Activated CD8-positive, alpha-beta memory T cell treated with anti-CD3 and anti-CD28 coated beads, Interleukin-2, amount 50 U/mL, for 24 hours (primary cell): ENCODE measurements around the gene ZC3H4.
"Not testable (repeated sequence)": the region's sequence is repeated elsewhere in the genome, so short reads cannot be mapped to it uniquely, and the experiment has no call there.

ENCODE experiments used
- DNase-seq: peaks from one replicate; pipeline ENCODE4 v3.0.0-alpha.2; 2020; ENCODE audit errors: extremely low read depth

Gene ZC3H4

DNA sequence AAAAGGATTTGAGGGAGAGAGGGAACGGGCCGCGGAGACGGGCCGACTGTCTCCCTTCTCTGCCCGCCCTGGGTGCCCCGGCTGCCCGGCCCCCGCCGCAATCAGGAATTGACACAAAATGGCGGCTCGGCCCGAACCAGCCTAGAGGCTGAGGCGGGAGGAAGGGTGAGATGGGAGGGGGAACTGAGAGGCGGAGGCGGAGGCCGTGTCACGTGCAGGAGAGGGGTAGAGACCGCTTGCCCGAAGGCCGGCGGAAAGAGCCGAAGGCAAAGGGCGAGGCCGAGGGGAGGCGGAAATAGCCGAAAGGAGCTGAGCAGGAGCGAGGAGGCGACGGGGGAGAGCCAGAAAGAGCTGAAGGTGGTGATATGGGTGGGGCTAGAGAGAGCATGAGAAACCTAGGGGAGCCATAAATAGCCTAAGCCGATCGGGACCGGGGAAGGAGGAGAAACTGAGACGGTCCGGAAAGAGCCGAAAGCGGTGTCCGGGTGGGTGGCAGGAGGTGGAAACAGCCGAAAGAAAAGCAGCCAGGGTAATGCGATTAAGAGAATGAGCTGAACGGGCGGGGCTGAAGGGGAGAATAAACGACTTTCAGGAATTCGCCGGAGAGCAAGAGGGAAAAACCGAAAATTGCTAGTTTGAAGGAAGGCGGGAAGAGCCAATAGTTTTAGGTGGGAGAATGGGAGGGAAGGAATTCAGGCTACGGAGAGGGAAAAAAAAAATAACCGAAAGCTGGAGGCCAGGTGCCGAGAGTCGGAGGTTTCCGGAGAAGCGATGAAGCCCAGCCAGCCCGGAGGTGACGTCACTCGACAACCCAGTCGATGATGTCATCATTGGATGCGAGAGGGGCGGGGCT, at the start of gene ZC3H4:
TSS of gene ZC3H4 (minus strand) at position 780 of the 853 bp plus-strand sequence. CDS start 1,192 bp downstream, outside the sequence.
- DNase-seq: peak; percentile 99

DNA sequence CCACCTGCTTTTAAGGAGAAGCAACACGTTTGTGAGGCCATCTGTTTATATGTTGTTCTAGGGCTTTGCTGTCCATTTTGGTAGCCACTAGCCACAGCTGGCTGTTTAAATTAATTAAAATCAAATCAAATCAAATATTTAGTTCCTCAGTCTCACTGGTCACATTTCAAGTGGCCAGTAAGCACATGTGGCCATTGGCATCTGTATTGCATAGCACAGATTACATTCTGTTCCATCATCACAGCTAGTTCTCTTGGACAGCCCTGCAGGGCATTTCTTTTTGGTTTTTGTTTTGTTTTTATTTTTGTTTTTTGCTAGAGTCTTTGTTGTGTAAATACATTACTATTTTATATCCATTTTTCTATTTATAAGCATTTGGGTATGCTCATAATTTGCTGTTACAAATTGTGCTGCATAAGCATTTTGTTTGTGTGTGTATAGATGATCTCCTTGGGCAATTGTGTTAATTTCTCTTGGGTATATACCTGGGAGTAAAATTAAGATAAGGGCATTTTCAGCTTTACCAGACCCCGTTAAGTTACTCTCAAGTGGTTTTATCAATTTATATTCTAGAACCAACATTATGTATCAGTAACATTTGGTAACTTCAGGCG, 48.4 kb upstream of the ZC3H4 start:
- no peak for DNase-seq

DNA sequence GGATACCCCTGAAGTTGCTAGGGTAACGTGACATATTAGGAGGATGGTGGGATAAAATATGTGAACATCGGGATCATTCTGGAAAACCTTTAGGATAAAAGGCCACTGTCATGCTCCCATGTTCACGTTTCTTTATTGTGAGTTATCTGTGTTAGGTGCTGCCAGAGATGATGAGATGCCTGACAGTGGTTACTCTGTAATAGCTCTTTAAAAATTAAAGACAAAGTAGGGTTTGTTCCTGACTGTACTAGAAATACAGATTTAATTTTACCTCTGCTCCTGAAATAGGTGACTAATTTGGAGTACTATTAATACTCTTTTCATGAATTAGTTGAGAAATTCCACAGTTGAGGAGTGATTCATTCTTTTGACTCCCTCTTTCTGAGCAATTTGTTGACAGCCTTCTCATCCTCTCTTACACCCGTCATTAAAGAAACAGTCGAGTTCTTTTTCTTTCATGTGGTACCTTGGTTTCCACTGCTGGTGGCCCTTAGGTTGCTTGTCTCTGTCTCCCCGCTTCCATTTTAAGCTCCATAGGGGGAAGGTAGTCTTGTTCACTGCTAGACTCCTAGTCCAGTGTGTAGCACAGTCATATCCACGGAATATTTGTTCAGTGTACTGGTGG, 45.4 kb upstream of the ZC3H4 start:
- DNase-seq: no peak

DNA sequence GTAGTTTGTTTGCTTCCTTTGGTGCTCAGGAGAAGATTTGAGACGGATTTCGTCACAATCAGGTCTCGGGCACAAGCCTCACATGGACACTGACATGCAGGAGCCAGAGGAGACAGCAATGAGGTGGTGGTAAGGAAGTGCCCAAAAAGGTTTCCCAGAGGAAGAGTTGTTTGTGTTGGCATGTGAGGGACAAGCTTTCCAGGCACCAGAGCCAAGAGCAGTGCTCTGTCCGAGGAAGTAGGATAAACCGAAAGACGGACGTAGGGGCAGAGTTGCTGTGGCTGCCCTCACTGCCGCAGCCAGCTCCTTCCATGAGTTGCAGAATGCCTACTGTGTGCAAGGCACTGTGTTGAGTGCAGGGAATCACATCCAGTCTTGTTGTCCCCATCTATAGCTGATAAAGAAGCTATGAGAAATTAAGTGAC, 44.8 kb upstream of the ZC3H4 start:
- no peak for DNase-seq

DNA sequence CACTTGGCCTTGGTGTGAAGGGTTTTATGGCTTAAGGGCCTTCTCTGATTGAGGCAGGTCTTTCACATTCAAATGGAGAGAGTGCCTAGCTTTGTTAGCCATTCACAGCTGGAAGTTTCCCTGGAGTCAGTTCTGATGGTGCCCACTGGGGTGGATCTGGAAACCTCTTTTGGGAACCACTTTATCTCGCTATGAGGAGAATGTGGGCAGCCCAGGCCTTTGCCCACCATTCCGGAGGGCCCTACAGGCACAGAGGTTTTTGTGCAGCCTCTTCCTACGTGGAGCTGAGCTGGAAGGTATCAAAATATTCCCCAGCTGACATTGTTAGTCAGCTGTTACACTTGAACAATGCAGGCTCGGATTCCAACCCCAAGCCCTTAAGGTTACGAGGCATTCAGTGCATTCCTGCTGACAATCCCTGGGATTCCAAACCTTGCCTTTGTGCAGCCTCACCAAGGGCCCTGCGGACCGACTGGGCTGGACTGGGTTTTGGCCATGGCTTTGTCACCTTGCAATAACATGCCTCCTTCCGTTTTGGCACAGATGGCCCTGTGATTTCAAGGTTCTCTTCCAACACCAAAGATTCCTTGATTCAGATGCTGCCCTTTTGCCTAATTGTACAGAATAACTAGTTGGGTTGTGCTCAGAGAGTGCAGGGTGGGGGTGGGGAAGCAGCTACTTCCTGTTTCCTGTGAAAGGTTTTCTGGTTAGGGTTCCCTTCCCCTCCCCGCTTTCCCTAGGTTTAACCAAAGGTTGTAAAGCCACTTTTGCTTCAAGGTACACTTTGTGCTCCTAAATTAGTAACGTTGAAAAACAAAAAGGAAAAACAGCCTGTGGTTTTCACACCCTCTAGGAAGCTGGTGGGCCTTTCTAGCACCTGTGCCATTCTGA, 44.1 kb upstream of the ZC3H4 start:
- no peak for DNase-seq

GRCh38 chr19:47156861-47157430, 43.4 kb upstream of the ZC3H4 start:
- DNase-seq: no peak

- no peak for DNase-seq
These were observed 41.6 kb upstream of the ZC3H4 start for GRCh38 chr19:47155148-47155547.

DNA sequence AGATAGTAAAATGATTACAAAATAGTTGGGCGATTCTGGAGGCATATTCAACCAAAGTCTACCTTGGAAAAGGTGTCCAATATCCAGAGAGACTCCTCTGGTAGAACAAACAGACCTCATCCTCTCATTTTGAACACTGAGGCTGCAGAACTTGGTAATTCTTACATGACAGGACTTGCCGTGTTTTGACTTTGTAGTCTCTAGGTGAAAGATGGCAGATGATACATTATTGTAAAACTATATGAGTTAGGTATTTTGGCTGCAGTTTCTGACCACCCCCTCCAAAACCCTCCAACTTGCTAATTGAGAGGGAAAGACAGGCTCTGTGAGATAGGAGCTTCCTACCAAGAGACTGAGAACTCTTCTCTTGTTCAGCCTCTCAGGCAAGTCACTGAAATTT, 39.7 kb upstream of the ZC3H4 start:
- DNase-seq: no peak

GRCh38 chr19:47152632-47153031, 39.1 kb upstream of the ZC3H4 start:
- DNase-seq: no peak

DNA sequence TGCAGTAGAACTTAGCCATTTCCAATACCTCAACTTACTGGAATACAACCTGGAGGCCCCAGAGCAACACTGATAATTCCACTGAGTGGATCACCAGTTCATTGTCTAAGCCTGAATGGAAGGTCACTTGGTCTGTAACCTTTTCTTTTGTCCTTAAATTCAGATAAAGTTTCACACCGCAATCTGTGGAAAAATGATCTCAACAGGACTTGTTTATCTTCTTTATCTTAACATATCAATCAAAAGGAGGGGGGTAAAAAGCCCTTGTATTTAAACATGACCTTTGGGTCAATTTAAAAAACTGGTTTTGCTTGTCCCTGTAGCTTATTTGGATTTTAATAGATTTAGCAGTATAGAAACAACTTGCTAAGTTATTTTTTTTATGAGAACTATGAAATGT, 38.6 kb upstream of the ZC3H4 start:
- DNase-seq: no peak

GRCh38 chr19:47151627-47152026, 38.1 kb upstream of the ZC3H4 start:
- DNase-seq: no peak

DNA sequence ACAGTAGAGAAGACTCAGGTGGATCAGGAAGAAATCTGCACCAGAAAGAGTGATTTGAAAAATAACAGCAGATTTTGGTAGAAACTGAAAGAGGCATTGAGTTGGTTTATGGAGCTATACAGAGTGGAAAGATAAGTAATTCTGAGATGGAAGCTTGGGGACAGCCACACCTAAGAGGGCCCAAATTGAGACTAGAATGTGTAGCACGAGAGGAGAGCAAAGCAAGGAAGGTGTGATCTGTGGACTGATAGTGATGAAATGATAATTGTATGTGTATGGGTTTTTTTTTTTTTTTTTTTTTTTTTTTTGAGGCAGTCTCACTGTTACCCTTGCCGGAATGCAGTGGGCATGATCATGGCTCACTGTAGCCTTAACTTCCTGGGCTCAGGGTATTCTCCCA, 33.3 kb upstream of the ZC3H4 start:
- no peak for DNase-seq

DNA sequence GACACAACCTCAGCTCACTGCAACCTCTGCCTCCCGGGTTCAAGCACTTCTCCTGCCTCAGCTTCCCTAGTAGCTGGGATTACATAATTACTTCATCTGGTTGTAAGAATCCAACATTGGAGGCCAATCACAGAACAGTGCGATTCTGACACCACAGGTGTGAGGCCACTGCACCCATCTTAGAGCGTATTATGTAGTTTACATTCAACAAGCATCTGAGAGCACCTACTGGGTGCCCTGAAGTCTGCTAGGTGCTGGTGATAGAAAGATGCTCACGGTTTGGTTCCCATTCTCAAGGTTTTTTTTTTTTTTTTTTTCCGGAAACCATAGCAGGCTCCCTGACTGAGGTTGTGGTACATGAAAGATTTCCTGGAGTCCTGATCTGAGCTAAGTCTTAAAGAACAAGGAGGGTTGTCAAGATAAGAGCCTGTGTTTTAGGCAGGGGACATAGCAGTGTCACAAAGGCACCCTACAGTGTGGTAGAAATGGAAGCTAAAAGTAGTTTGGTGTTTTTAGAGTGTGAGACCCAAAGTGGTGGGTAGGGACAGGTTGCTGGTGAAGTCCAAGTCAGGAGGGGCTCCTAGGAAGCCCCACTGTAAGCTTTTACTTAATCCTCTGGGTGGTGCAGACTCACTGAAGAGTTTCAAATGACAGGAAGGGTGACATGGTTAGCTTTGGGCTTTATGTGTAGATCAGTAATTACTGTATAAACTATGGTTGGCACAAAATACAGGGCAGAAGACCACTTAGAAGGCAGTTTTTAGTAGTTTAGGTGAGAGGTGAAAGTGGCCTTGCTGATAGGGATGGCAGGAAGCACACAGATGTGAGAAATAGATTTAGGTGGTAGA, 32.3 kb upstream of the ZC3H4 start:
- DNase-seq: no peak

- DNase-seq: no peak
These were observed 31.1 kb upstream of the ZC3H4 start for GRCh38 chr19:47144630-47145029.

GRCh38 chr19:47143322-47144073, 29.9 kb upstream of the ZC3H4 start:
- no peak for DNase-seq

GRCh38 chr19:47142779-47143178, 29.2 kb upstream of the ZC3H4 start:
- DNase-seq: no peak

DNA sequence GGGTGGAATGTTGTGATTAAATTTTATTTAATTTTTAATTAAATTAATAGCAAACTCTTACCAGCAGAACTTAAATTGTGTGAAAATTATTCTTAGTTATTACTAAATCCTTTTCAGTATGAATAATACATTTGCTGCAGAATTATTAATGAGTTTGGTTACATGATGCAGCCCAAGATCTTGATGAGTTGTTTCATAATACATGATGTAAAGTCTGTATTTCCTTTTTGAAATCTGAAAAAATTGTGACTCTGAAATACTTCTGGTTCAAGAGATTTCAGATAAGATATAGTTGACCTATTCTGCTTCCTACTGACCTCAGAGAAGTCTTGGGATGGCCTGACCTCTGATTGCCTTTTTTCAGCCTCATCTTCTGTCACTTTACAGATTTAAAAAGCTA, 28.1 kb upstream of the ZC3H4 start:
- no peak for DNase-seq

DNA sequence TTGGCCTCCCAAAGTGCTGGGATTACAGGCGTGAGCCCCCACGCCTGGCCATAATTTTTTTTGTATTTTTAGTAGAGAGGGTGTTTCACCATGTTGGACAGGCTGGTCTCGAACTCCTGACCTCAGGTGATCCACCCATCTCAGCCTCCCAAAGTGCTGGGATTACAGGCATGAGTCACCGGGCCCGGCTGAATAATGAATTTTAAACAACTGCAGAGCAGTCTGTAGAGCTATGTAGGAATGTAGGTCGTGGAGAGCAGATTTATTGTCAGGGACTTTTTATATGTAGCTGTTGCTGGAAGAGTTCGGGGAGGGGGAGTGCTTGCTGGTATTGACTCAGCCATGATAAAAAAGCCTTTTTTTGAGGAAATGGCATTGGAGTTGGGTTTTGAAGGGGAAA, 27.7 kb upstream of the ZC3H4 start:
- not testable (repeated sequence) for DNase-seq

DNA sequence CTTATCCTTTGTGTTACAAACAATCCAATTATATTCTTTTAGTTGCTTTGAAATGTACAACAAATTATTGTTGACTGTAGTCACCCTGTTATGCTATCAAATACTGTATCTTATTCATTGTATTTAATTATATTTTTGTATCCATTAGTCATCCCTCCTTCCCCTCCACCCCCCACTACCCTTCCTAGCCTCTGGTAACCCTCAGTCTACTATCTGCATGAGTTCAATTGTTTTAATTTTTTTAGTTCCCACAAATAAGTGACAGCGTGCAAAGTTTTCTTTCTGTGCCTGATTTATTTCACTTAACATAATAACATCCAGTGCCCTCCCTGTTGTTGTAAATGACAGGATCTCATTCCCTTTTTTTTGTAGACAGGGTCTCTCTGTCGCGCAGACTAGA, 21.6 kb upstream of the ZC3H4 start:
- DNase-seq: no peak

GRCh38 chr19:47134545-47134944, 21.0 kb upstream of the ZC3H4 start:
- DNase-seq: no peak
